D341Med (cell line): ENCODE data around the gene UVRAG.
"Not testable (repeated sequence)": the region's sequence is repeated elsewhere in the genome, so short reads cannot be mapped to it uniquely, and the experiment has no call there.

Experiments used
- DNase-seq: peaks from one replicate; pipeline ENCODE4 v3.0.0; 2012; ENCODE audit warnings: low spot score

Gene UVRAG

GRCh38 chr11:75924966-75925784 is 110.2 kb downstream of the UVRAG start:
- no peak for DNase-seq

- DNase-seq: no peak
These were observed 110.8 kb downstream of the UVRAG start for GRCh38 chr11:75925785-75926164.

- DNase-seq: no peak
These were observed 114.7 kb downstream of the UVRAG start for GRCh38 chr11:75929706-75930105.

- no peak for DNase-seq
These were observed 115.5 kb downstream of the UVRAG start for GRCh38 chr11:75930534-75930933.

- no peak for DNase-seq
These were observed 116.1 kb downstream of the UVRAG start for GRCh38 chr11:75931124-75931523.

- DNase-seq: not testable (repeated sequence)
These were observed 118.7 kb downstream of the UVRAG start for GRCh38 chr11:75933736-75934135.

GRCh38 chr11:75934851-75935250 is 119.8 kb downstream of the UVRAG start:
- no peak for DNase-seq

GRCh38 chr11:75938543-75938942 is 123.5 kb downstream of the UVRAG start:
- DNase-seq: no peak

- no peak for DNase-seq
These were observed 124.5 kb downstream of the UVRAG start for GRCh38 chr11:75939516-75939915.

GRCh38 chr11:75939992-75940391 is 125.0 kb downstream of the UVRAG start:
- no peak for DNase-seq

- no peak for DNase-seq
These were observed 125.9 kb downstream of the UVRAG start for GRCh38 chr11:75940911-75941310.

GRCh38 chr11:75944515-75944914 is 129.5 kb downstream of the UVRAG start:
- DNase-seq: no peak

- no peak for DNase-seq
These were observed 130.4 kb downstream of the UVRAG start for GRCh38 chr11:75945446-75945845.

GRCh38 chr11:75945947-75946346 is 130.9 kb downstream of the UVRAG start:
- DNase-seq: no peak

GRCh38 chr11:75946531-75947530 is 131.8 kb downstream of the UVRAG start:
- peak; percentile 20 for DNase-seq

- no peak for DNase-seq
These were observed 134.1 kb downstream of the UVRAG start for GRCh38 chr11:75949023-75949672.

GRCh38 chr11:75950141-75950540 is 135.1 kb downstream of the UVRAG start:
- no peak for DNase-seq

- no peak for DNase-seq
These were observed 139.0 kb downstream of the UVRAG start for GRCh38 chr11:75954039-75954438.

GRCh38 chr11:75955443-75955842 is 140.4 kb downstream of the UVRAG start:
- DNase-seq: no peak

GRCh38 chr11:75959540-75959939 is 144.5 kb downstream of the UVRAG start:
- DNase-seq: no peak

GRCh38 chr11:75964071-75964470 is 149.1 kb downstream of the UVRAG start:
- DNase-seq: no peak

- no peak for DNase-seq
These were observed 151.7 kb downstream of the UVRAG start for GRCh38 chr11:75966537-75967287.
